Inflammatory macrophage (primary cell): ENCODE measurements around the gene MARCHF5.

Source experiments
- DNase-seq, 2 donors: peaks; one replicate each; pipeline ENCODE4 v3.0.0-alpha.2; 2020 to 2022
- total RNA-seq, 18 experiments: gene quantifications; one replicate each; lab custom pipeline; 2026; ENCODE audit warnings: mixed read lengths in 6 of 18, inconsistent platforms in 2 of 18; lab: John Stamatoyannopoulos, UW

Gene MARCHF5, protein sequence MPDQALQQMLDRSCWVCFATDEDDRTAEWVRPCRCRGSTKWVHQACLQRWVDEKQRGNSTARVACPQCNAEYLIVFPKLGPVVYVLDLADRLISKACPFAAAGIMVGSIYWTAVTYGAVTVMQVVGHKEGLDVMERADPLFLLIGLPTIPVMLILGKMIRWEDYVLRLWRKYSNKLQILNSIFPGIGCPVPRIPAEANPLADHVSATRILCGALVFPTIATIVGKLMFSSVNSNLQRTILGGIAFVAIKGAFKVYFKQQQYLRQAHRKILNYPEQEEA
- 18.9 to 35.9 (median 26.6) reads per million in 18 experiments for total RNA-seq

DNA sequence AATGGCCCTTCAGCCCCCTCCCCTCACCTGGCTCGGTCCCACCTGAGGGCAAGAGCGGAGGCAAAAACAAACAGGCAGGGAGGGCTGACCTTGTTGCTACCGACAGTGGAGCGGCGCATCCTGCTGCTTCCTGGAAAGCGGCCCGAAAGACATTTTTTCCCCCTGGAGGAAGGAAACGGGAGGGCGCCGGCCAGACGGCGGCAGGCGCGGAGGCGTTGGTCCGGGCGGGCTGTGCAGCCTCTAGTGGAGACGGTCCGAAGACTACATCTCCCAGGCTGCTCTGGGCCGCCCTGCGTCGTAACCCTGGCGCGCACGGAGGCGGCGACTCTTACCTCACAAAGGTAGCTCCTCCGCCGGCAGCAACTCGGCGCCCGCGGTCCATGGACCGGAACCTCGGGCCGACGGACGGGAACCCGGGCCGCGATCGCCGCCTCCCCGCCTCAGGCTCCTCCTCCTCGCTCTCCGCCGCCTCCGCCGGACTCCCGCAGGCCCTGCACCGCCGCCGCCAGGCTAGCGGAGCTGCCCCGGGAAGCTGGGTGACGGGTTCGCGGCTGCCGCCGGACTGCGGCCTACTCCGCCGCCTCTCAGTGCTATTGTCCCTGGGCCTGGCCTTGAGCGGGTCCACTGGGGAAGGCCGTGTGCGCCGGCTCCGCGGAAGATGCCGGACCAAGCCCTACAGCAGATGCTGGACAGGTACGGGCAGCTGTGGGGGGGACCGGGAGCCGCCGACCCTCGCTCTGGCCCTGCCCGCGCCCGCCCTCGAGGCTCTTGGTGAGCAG, at the start of gene MARCHF5, which contains the start of gene CPEB3:
Gene MARCHF5, plus strand, starts transcription at position 331 of the 779 bp plus-strand sequence. Its CDS starts 328 bp downstream, at position 659.
Gene CPEB3, minus strand, starts transcription at position 242 of the 779 bp plus-strand sequence. CDS start 50,728 bp downstream, outside the sequence.
- DNase-seq, result peak; percentile 97 to 98

DNA sequence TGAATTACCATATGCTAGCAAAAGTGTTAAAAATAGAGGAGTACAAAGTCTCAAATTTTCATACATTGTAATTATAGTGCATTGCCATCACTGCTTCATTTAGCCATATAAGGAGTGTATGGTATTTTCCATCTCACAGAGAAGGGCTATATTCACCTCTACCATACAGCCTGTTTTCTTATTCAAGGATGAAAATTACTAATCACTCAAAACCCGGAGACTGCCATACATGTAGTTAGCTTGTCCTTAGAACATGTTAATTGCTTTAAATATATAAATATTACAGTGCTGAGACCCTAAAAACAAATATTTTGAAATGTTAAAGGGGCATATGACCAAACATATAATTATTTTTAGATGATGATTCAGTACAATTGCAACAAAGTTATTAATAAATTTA, 49.5 kb upstream of the MARCHF5 start:
- DNase-seq, result no peak

DNA sequence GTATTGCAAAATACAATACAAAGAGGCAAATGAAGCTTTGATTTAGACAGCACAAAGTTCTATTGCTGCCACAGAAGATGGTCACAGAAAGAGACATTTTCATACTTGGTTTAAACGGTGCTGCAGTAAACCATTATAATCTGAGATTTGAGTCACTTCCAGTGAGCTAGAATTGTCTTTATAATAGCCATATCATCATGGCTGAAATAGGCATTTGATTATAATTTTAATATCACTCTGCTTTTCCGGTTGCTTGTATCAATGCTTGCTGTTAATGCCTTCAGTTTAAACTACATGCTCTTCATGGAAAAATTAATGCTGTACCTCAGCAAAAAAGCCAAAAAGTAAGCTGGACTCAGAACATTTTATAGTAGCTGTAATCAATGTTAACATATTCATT, 48.6 kb upstream of the MARCHF5 start:
- DNase-seq, result no peak

DNA sequence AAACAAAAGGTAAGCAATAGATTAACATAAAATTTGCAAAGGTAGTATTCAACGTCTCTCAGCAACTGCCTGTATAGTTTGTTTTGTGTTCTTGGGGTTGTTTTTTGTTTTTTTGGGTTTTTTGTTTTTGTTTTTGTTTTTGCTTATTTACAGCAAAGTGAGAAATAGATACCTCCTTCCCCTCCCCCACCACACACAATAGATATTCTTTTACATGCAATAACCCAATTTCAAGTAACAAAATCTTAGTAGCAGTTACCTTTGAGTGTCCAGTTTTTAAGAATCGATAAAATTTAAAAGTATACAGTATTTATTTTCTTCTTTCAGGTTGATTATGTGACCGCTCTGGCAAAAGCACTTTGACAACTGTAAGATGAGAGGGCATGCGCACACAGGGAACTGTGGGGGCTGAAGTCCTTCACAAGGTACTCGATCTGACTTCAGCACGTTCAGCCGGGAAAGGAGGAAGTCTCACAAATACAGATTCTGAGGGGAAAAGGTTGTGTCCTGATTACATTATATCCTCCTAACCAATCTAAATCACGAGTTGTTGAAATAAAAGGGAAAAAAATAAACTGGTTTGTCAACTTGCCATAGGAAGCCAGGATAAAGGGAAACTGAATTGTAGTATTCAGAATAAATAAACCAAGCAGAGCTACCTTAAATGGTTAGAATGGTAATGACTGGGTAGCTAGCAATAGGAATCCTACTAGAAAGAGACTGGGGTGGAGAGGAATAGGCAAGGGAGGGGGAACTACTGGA, 47.9 kb upstream of the MARCHF5 start:
- peak; percentile 79 to 80 for DNase-seq

DNA sequence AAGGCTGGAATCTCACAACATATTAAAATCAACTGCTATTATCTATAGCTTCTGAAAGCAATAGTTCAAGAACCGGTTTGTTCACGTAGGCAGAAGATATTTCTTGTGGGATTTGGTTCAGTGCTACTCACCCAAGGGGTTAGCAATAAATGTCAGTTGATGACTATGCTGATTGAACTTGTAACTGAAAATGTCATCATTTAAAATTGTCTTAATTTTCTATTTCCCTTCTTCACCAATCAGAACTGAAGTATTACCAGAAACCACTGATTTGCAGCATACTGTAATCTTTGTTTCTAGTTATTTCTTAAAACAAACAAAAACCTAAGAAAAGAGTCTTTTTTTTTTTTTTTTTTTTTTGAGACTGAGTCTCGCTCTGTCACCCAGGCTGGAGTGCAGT, 46.2 kb upstream of the MARCHF5 start:
- no peak for DNase-seq

DNA sequence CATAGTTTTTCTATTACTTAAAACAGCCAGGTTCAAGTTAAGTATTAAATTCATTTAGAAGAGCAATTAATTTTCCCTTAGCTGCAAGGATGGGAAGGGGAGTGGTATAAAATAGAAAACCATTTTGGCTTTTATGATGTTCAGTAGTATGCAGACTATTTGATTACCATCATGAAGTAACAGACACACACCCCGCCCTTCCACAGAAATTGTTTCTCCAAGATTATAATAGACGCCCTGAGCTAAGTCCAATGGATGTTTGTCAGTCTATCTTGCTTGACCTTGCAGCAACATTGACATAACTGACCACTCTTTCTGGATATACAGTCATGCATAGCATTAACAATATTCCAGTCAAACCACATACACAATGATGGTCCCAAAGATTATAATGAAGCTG, 42.4 kb upstream of the MARCHF5 start:
- DNase-seq, result no peak

DNA sequence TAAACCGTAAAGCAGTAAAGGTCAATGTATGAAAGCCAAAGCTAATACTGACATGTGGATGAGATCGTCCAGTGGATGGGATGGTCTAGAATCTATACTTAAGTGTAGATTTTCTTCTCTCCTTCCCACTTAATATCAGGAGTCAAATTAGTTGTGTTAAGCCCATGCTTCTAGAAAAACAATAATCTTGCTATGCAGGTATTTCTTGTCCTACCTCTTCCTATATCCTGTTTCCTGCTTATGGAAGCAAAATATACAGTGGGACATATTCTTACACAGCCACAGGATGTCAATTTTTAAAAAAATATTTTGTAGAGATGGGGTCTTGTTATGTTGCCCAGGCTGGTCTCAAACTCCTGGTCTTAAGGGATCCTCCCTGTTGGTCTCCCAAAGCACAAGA, 27.6 kb upstream of the MARCHF5 start:
- no peak for DNase-seq

DNA sequence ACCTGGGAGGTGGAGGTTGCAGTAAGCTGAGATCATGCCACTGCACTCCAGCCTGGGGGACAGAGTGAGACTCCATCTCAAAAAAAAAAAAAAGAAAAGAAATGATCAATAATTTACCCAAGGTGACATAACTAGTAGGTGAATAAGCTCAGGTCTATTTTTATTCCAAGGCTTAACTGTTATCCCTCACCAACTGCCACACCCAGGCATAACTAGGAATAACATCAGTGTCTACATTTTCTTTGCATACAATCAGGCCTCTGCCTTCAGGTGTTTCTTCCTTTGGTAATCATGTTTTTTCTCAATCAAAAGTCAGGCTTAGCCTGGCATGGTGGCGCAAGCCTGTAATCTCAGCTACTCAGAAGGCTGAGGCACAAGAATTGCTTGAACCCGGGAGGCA, 26.7 kb upstream of the MARCHF5 start:
- DNase-seq, result no peak

DNA sequence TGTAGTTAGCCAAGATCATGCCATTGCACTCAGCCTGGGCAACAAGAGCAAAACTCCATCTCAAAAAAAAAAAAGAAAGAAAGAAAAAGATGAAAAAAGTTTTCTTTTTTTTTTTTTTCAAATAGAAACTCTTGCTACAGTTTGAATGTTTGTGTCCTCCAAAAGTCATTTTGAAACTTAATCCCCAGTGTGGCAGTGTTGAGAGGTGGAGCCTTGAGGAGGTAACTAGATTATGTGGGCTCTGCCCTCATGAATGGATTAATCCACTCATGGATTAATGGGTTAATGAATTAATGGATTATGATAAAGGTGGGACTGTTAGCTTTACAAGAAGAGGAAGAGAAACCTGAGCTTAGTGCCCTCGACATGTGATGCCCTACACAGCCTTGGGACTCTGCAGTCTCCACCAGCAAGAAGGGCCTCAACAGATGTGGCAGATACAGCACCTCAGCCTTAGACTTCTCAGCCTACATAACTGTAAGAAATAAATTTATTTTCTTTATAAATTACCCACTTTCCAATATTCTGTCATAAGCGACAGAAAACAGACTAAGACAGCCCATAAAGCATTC, 25.2 kb upstream of the MARCHF5 start:
- no peak for DNase-seq

DNA sequence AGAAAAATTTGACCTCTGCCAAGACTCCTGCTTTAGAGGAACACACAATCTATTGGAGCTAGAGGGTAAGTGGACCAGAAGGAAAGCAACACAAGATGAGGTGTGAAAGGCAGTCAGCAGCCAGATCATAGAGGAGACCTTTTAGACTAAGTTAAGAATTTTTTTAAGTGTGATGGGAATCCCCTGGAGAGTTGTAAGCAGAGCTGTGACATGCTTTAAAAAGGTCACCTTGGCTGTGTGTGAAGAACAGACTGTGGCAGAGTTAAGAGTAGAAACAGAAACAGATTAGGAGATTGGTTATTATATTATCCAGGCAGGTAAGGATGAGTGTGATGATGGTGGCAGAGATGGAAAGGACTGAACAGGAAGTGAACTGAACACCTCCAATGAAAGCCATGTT, 23.6 kb upstream of the MARCHF5 start:
- DNase-seq, result no peak

DNA sequence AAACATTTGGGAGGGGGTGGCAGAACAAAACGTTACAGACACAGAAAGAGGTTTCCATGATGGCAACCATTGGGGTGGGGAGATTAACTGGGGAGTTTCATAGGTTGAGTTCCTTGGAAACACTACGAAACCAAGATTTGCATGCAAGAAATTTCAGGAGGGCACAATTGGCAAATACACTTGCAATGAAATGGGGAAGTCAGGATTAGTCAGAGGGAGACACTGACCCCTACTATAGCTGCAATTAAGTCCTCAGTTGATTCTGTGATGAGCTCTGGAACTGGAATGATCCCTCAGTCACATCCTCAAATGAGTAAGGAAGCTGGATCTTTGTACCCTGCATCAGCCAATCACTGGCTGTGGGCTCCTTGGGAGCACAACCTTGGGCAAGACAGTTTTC, 22.2 kb upstream of the MARCHF5 start:
- peak; percentile 73 to 87 for DNase-seq

DNA sequence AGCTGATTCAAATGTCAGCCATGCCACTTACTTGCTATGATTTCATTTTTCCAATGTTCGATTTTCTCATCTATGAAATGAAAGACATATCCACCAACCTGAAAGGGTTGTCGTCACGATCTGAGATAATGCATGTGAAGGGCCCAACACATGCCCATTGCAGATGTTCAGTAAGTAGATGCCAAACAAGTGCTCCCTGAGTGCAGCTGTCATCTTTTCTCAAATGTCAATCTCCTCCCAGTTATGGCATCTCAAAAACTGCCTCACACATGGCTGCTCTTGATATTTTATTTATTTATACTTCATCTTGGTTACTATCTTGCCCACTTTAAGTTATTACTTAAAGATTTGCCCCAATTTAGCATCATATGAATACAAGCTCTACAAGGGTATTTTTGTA, 16.9 kb upstream of the MARCHF5 start:
- DNase-seq, result no peak

DNA sequence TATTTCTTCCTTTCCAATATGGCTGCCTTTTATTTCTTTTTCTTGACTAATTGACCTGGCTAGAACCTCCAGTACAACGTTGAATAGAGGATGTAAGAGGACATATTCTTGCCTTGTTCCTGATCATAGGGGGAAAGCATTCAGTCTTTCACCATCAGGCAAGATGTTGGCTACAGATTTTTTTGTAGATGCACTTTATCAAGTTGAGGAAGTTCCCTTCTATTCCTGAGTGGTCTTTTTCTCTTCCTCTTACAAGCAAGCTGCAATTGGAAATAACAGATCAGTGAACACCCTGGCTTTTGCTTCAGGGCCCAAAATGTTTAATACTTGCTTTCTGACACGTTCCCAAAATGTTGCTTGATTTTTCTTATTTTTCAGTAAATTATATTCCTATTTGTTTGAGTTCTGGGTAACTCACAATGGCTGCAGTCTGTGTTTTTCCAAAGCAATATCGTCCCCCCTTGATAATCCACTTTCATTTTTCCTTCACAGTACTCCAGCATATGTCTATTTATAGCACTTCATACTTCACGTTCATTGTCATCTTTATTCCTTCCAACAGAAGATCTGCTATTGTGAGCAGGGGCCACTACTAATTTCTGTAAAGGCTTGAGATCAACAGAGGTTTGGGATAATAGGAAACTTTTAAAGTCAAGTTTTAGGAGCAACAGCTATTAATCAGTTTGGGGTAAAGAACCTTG, 11.8 kb upstream of the MARCHF5 start:
- DNase-seq, result peak in 1 of 2 donors; percentile 32

DNA sequence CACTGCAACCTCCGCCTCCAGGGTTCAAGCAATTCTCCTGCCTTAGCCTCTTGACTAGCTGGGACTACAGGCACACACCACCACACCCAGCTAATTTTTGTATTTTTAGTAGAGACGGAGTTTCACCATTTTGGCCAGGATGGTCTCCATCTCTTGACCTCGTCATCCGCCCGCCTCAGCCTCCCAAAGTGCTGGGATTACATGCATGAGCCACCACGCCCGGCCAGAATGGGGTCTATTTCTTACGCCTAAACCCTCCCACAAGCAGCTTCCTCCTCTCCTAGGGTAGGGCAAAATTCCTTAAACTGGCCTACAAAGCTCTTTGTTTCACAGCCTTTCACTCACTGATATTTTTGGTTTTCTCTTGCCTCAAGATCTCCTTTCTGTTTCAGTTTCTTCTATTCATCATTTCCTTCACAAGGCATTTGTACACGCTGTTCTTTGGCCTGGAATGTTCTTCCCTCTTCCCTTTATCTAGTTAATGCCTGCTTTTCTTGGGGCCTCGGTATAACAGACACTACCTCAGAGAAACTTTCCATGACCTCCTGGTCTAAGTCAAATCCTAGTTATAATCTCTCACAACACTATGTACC, 6.8 kb upstream of the MARCHF5 start:
- peak; percentile 2 to 20 for DNase-seq

DNA sequence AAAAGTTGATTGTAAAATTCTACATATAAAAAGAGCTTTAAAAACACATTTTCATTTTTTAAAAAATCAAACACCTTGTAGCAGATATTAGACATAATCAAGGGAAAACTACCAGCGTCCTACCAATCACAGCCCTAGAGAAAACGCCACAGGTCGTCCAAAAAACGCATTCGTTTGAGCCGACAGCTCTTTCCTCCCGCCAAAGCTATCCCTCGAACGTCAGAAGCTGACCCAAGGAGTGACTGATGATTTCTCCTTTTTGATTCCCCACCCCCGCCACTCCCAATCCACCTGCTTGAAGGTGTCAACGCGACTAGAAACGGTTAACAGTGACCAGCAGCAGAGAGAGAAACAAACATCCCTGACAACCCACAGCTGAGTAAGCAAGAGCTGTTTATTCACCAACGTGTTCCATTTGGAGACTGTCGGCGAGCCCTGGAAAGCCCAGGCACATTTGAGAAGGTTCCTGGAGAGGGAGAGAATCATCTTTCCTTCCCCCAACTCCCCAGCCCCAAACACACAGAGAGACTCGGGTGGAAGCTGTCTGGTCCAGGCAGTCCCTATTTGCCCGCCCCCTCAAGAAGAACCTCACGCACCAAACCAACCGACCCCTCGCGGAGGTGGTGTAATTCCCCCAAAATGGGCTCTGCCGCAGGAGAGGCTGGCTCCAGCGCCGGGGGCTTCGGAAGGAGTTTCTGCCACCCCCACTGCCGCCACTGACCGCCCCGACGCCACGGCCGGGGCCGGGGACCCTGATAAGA, 711 bp upstream of the MARCHF5 start:
- peak; percentile 9 to 13 for DNase-seq

DNA sequence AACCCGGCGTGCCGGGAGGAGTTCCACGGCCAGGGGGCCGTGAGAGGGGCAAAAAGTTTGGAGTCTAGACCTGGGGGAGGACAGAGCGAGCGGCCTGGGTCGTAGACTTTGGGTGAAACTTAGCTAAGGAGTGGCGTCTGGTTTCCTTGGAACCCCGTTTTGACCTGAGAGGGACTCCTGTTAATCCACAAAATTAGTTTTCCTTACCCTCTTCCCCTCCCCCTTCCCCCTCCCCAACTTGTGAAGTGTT, 574 bp downstream of the MARCHF5 start:
- no peak for DNase-seq

DNA sequence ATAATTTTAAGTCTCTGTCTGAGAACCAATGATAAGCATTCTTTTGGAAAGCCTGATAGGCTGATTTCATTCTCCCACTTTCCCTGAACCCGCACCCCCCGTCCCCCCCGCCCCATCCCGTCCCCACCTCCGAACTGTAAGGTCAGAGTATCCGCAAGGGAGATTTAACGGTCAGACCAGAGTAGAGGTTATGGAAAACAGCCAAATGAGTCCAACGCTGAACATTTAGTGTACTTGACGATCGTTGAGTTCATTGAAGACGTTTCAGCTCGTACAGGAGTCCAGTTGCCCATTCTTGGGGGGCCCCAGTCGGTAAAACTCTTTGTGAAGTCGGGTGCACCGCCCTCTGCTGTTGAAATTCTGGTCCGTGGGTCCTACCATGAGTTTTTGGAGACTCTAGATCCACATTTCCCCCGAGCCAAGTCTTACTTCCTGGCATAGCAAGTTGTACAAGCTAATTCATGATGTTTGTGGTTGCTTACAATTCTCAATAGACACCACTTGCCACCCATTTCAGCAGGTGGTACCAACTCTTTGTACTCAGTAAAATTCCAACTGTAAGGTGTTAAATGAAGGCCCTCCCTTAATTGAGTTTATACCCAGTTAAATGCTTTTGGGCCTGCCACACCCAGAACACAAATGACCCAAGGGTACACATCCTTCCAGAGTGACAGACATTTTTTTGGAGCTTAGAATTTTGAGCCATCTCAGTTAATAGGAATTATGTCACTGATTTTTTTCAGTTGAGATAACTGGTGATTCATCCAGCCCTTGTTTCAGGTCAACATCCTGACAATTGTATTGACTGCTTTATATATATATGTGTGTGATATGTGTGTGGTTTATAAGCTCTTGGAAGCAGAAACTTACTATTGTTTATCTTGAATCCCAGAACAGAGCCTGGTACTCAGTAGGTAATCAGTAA, 1.2 kb downstream of the MARCHF5 start:
- peak; percentile 51 to 66 for DNase-seq

DNA sequence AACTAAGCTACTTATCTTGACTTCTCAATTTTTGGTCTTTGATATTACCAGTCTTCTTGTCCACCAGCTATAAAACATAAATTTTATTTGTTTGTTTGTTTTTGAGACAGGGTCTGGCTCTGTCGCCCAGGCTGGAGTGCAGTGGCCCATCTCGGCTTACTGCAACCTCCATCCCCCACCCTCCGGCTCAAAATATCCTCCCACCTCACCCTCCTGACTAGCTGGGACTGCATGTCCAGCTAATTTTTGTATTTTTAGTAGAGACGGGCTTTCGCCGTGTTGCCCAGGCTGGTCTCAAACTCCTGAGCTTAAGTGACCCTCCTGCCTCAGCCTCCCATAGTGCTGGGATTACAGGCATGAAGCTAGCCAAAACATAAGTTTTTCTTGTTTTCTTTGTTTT, 7.5 kb downstream of the MARCHF5 start:
- no peak for DNase-seq

DNA sequence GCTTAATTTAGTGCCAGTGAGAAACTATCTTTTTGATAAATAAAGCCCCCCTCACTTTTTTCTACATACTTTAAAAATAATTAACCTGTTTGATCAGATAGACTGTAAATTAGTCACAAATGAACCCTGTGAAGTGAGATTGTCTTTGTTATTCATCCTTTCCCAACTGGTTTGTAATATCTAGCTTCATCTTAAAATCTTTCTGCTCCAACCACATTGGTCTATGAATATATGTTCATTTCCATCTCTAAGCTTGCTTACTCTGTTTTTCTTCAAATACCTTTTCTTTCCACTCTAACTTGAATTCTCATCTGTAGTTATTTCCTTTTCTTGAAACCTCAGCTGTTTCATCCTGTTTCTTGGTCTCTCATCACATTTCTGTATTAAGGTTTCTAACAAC, 12.1 kb downstream of the MARCHF5 start:
- no peak for DNase-seq

DNA sequence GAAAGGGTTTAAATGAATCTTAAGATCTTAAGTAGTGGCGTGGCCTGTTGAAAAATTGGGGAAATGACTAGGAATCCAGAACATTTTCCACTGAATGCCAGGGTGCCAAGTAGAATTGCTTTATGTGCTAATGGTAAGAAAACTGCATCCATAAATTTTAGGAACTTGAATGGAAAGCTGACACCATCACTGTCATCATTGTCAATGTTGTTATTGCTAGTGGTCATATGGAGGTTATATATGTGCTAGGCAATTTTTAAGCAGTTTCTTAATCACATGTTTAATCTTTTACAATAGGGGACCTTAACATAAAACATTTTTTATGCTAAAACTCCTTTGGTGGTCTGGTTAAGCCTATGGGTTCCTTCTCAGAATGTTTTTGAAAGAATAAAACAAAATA, 13.1 kb downstream of the MARCHF5 start:
- peak; percentile 7 to 17 for DNase-seq
